Activated T-helper 17 cell treated with anti-CD3 and anti-CD28 coated beads, Interleukin-2, amount 50 U/mL, for 72 hours (primary cell): ENCODE results near the gene VWA8. TPM values are rescaled to one million over a fixed set of nuclear protein-coding genes. Genes with fewer than 3 reads are reported as not detected.
"Not testable (repeated sequence)": the region's sequence is repeated elsewhere in the genome, so short reads cannot be mapped to it uniquely, and the experiment has no call there.

Experiments used
- ATAC-seq: fragments of 150-1000 bp; cut with Tn5 transposase; replicated peaks from 2 replicates; pipeline ENCODE4 v1.10.0; 2021; ENCODE audit warnings: mild to moderate bottlenecking, moderate library complexity
- H3K27ac Mint-ChIP-seq: one replicate; pipeline ENCODE4 v1.8.0; 2022; ENCODE audit warnings: mixed read lengths
- H3K27me3 Mint-ChIP-seq: one replicate; pipeline ENCODE4 v1.8.0; 2022; ENCODE audit warnings: mixed read lengths
- H3K36me3 Mint-ChIP-seq: one replicate; pipeline ENCODE4 v1.8.0; 2022; ENCODE audit warnings: low read depth, mild to moderate bottlenecking, mixed read lengths
- H3K4me1 Mint-ChIP-seq: one replicate; pipeline ENCODE4 v1.8.0; 2022; ENCODE audit warnings: mixed read lengths
- H3K4me3 Mint-ChIP-seq: one replicate; pipeline ENCODE4 v1.8.0; 2022; ENCODE audit warnings: mild to moderate bottlenecking, mixed read lengths
- H3K9me3 Mint-ChIP-seq: one replicate; pipeline ENCODE4 v1.8.0; 2022; ENCODE audit warnings: mixed read lengths
- total RNA-seq, 2 donors: library from RNA; stranded (reverse); gene quantifications; one replicate each; pipeline ENCODE4 v1.2.3, GENCODE V29; 2022

The VWA8 gene
- total RNA-seq, 2 donors from 2014 or later: 7.4 to 11.2 TPM

DNA sequence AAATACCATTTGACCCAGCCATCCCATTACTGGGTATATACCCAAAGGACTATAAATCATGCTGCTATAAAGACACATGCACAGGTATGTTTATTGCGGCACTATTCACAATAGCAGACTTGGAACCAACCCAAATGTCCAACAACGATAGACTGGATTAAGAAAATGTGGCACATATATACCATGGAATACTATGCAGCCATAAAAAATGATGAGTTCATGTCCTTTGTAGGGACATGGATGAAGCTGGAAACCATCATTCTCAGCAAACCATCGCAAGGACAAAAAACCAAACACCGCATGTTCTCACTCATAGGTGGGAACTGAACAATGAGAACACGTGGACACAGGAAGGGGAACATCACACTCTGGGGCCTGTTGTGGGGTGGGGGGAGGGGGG is 323.9 kb downstream of the VWA8 start:
- not testable (repeated sequence) for H3K9me3 Mint-ChIP-seq, H3K4me1 Mint-ChIP-seq, ATAC-seq, H3K27me3 Mint-ChIP-seq, H3K27ac Mint-ChIP-seq, H3K4me3 Mint-ChIP-seq
- peaks cover 14% of the 10 kb centered on the region for H3K36me3 Mint-ChIP-seq

DNA sequence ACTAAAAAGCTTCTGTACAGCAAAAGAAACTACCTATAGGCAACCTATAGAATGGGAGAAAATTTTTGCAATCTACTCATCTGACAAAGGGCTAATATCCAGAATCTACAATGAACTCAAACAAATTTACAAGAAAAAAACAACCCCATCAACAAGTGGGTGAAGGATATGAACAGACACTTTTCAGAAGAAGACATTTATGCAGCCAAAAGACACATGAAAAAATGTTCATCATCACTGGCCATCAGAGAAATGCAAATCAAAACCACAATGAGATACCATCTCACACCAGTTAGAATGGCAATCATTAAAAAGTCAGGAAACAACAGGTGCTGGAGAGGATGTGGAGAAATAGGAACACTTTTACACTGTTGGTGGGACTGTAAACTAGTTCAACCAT is 324.3 kb downstream of the VWA8 start:
- not testable (repeated sequence) for H3K4me1 Mint-ChIP-seq, ATAC-seq, H3K9me3 Mint-ChIP-seq, H3K27me3 Mint-ChIP-seq, H3K27ac Mint-ChIP-seq, H3K4me3 Mint-ChIP-seq
- peaks cover 14% of the 10 kb centered on the region for H3K36me3 Mint-ChIP-seq

DNA sequence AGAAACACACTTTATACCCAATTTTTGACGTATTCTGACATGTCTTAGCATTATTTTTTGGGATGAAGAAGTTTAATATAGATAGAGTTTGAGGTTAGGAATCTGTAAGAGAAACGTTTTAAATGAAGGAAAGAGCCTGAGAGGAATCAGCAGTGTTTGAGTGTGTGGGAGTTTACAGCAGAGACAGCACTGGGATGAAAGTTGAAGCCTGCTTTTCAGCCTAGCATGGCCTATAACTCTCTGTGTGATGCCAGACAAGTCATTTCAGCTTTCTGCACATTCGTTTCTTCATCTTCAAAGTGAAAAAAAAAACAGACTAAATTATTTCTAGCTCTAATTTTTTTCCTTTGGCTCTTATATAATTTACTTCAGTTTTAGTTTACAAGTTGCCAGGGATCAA is 326.5 kb downstream of the VWA8 start:
- Mint-ChIP-seq H3K27ac (no peak overlapping the region), H3K9me3 (no peaks in the 10 kb centered on the region), H3K36me3 (peaks cover 12% of the 10 kb centered on the region), H3K4me1 (no peaks in the 10 kb centered on the region), H3K27me3 (no peaks in the 10 kb centered on the region), H3K4me3 (no peak overlapping the region)
- ATAC-seq: no peak

DNA sequence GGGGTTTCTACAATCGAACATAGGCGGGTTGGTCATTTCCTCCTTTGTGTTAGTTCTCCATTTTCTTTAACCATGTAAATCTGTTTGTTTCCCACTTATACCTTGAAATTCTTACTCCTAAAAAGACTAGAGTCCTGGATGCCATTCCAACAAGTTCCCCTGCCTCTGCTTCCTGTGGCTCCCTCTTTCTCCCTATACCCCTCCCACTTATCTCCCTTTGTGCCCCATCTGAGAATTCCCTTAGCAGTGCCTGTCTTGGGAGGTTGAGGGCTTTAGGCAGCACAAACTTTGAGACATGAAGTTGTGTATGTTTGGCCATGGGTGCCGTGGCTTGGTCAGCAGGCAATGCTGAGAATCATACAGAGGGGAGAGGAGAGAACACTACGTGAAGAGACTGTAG is 327.1 kb downstream of the VWA8 start:
- Mint-ChIP-seq H3K4me1 (no peaks in the 10 kb centered on the region), H3K27ac (no peak overlapping the region)
- ATAC-seq: no peak

DNA sequence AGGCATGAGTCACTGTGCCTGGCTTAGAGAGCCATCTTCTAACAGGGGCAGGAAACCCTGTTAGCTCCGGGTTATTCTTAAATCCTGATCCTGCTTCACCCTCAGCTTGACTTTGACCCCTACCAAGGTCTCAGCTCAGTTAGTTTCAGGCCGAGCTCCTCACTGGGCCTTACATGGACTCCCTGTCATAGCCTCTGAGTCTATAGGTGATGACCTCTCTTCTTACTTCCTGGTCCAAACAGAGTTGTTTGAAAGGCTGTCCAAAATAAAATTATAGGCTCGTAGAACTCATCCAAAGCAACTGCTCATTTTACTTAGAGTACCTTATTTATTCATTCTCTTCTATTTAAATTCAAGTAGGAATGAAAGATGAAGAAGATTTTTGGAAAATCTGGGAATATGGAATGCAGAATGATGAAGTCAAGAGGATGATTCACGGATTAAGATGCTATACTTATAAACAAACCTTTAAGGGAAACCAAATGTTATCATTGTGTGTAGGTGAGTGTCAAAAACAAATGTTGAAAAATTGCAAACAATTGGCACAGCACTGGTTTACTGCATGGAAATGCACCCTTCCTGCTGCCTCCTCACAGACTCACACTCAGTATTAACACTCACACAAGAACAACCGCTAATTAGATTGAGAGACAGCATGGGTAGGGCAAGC is 329.5 kb downstream of the VWA8 start:
- no peaks in the 10 kb centered on the region for H3K4me1 Mint-ChIP-seq
- H3K4me3 Mint-ChIP-seq: no peak overlapping the region
- H3K27me3 Mint-ChIP-seq: no peaks in the 10 kb centered on the region
- no peaks in the 10 kb centered on the region for H3K36me3 Mint-ChIP-seq
- H3K27ac Mint-ChIP-seq: no peak overlapping the region
- H3K9me3 Mint-ChIP-seq: no peaks in the 10 kb centered on the region
- ATAC-seq: no peak

More for the DNA sequence above, 327.1 kb downstream of the VWA8 start:
- Mint-ChIP-seq H3K4me3 (no peak overlapping the region), H3K27me3 (no peaks in the 10 kb centered on the region), H3K9me3 (no peaks in the 10 kb centered on the region), H3K36me3 (peaks cover 8% of the 10 kb centered on the region)

DNA sequence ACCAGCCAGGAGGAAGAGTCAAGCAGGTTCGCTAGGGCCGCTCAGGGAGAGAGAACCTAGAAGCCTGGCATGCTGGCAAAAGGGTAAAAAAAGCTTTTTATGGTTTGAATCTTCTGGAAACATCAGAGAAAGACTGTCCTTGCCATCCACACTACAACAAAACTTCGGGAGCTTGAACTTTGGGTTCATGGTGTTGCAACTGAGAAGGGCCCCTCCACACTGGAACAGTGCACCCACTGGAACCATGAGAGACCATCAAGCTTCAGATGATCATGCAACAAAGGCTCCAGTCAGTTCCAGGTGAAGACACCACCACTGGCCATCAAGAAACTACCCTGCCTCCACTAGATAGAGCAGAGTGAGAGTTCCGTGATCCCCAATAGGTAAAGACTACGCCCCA is 333.5 kb downstream of the VWA8 start:
- no peak overlapping the region for H3K27ac Mint-ChIP-seq
- H3K36me3 Mint-ChIP-seq: no peaks in the 10 kb centered on the region
- no peak overlapping the region for H3K4me3 Mint-ChIP-seq
- H3K9me3 Mint-ChIP-seq: no peaks in the 10 kb centered on the region
- H3K4me1 Mint-ChIP-seq: no peaks in the 10 kb centered on the region
- no peaks in the 10 kb centered on the region for H3K27me3 Mint-ChIP-seq
- ATAC-seq: no peak

DNA sequence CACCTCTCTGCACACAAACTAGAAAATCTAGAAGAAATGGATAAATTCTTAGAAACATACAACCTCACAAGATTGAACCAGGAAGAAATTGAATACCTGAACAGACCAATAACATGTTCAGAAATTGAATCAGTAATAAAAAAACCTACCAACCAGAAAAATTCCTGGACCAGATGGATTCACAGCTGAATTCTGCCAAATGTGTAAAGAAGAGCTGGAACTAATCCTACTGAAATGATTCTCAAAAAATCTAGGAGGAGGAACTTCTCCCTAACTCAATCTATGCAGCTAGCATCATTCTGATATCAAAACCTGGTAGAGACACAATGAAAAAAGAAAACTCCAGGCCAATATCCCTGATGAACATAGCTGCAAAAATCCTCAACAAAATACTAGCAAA is 336.9 kb downstream of the VWA8 start:
- Mint-ChIP-seq H3K36me3 (no peaks in the 10 kb centered on the region), H3K27me3 (no peaks in the 10 kb centered on the region), H3K27ac (no peak overlapping the region), H3K4me3 (no peak overlapping the region), H3K9me3 (no peaks in the 10 kb centered on the region), H3K4me1 (no peaks in the 10 kb centered on the region)
- ATAC-seq: no peak

DNA sequence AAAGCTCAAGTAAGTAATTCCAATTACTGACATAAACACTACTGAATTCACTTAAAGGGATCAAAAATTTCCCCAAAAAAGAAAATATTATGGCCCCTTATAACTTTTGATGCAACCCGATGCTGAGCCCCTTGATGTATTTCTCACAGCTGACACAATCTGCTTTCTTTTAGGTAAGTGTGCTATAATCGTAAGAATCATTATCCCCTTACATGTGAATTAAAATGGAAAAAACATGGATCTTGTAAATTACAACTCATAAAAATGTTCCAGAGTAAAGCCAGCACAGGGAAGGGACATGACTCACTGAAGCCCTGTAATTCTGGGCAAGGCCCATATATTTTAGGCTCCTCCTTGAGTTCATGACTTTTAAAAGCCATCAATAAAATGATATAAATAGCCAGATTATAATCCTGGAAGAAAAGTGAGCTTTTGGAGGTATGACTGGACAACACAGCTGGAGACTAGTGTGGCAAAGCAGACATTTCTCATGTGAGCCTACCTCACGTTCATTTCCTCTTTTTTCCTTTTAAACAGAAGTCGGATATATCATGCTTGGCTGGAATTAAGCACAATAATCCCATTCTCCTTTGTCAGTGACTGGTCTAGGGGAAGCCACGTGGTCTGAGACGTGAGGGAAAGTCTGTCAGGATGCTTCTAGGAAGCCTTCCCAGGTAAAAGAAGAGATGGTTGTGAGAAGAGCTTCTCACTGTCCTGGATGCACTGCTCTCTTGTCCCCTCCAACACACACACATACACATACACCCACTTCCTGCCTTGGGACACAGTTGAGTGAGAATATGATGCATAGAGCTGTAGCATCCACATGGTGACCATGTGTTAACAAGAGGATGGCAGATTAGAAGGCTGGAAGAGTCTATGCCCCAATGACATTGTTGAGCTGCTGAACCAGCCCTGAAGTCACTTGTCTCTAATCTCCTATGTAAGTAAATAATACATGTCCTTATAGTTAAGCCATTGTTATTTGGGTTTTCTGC is 338.2 kb downstream of the VWA8 start:
- Mint-ChIP-seq H3K4me1 (no peaks in the 10 kb centered on the region), H3K9me3 (no peaks in the 10 kb centered on the region), H3K36me3 (no peaks in the 10 kb centered on the region), H3K27me3 (no peaks in the 10 kb centered on the region), H3K4me3 (no peak overlapping the region), H3K27ac (no peak overlapping the region)
- ATAC-seq: no peak

DNA sequence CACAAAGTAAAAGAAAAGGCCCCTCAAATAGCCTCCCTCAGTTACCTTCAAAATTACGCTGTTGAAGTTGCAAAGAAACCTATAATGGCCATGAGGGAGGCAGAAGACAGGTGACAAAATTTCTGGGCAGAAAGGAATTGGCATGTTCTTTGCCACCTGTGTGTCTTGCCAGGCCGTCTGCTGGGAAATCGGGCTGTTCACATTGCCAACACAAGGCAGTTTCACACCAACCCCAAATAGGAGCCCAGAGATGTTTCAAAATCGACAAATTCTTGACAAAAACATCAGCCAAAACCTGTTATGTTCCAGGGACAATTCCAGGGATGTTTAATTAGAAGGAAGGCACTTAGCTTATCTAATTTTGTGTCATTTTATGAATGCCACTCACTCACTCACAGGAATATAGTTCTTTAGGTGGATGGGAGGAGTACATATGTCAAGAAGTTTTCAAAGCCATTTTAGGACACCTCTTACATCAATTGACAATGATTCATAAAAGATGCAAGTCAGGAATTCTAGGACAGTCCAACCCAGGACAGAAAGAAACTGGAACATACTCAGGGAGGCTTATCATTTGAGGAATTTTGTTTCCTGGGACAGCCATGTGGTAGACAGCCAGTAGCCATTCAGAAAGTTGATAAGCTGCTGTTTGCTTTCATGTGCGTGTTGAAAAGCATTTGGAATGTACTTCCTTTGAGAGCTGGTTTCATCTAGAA is 339.0 kb downstream of the VWA8 start:
- ATAC-seq: no peak
- Mint-ChIP-seq H3K27ac (no peak overlapping the region), H3K27me3 (no peaks in the 10 kb centered on the region), H3K36me3 (no peaks in the 10 kb centered on the region), H3K4me3 (no peak overlapping the region), H3K9me3 (no peaks in the 10 kb centered on the region), H3K4me1 (no peaks in the 10 kb centered on the region)

DNA sequence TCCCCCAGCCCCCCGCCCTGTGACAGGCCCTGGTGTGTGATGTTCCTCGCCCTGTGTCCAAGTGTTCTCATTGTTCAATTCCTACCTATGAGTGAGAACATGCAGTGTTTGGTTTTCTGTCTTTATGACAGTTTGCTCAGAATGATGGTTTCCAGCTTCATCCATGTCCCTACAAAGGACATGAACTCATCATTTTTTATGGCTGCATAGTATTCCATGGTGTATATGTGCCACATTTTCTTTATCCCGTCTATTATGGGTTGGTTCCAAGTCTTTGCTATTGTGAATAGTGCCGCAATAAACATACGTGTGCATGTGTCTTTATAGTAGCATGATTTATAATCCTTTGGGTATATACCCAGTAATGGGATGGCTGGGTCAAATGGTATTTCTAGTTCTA is 343.3 kb downstream of the VWA8 start:
- not testable (repeated sequence) for H3K4me1 Mint-ChIP-seq, H3K27me3 Mint-ChIP-seq, H3K9me3 Mint-ChIP-seq, H3K27ac Mint-ChIP-seq, ATAC-seq, H3K4me3 Mint-ChIP-seq
- peaks cover 26% of the 10 kb centered on the region for H3K36me3 Mint-ChIP-seq

DNA sequence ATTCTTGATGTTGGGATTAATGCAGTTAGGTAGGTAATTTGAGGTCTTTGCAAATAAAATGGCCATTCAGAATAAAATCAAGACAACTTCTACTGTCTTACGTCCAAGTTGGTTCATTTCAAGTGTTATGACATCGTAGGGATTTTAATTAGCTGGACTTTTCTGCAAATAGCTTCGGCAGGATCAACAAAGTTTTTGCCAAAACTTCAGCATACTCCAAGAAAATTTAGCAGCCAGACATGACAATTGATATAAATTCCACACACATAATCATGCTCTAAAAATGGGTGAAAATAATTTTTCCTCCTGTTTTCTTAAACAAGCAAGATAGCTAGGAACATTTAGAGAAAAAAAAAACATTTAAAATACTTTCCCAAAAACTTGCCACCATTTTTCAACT is 344.8 kb downstream of the VWA8 start:
- H3K9me3 Mint-ChIP-seq: no peaks in the 10 kb centered on the region
- no peaks in the 10 kb centered on the region for H3K27me3 Mint-ChIP-seq
- no peak for ATAC-seq
- peaks cover 36% of the 10 kb centered on the region for H3K36me3 Mint-ChIP-seq
- H3K4me3 Mint-ChIP-seq: no peak overlapping the region
- H3K4me1 Mint-ChIP-seq: no peaks in the 10 kb centered on the region
- no peak overlapping the region for H3K27ac Mint-ChIP-seq

DNA sequence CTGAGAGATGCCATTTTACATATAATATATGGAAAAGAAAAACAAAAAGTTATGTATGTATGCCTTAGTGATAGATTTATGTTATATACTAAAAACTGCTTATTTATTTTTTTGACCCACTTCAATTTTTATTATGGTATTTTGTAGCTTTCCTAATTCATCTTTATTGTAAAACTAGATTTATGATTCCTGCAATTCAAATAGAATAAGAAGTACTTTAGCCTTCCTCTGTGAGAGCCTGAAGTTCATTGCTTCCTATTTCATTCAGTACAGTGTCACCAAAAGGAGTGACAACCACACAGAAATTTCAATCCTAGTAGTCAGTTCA is 345.4 kb downstream of the VWA8 start:
- H3K27me3 Mint-ChIP-seq: no peaks in the 10 kb centered on the region
- H3K9me3 Mint-ChIP-seq: no peaks in the 10 kb centered on the region
- peaks cover 43% of the 10 kb centered on the region for H3K36me3 Mint-ChIP-seq
- H3K27ac Mint-ChIP-seq: no peak overlapping the region
- no peak for ATAC-seq
- no peak overlapping the region for H3K4me3 Mint-ChIP-seq
- H3K4me1 Mint-ChIP-seq: no peaks in the 10 kb centered on the region

DNA sequence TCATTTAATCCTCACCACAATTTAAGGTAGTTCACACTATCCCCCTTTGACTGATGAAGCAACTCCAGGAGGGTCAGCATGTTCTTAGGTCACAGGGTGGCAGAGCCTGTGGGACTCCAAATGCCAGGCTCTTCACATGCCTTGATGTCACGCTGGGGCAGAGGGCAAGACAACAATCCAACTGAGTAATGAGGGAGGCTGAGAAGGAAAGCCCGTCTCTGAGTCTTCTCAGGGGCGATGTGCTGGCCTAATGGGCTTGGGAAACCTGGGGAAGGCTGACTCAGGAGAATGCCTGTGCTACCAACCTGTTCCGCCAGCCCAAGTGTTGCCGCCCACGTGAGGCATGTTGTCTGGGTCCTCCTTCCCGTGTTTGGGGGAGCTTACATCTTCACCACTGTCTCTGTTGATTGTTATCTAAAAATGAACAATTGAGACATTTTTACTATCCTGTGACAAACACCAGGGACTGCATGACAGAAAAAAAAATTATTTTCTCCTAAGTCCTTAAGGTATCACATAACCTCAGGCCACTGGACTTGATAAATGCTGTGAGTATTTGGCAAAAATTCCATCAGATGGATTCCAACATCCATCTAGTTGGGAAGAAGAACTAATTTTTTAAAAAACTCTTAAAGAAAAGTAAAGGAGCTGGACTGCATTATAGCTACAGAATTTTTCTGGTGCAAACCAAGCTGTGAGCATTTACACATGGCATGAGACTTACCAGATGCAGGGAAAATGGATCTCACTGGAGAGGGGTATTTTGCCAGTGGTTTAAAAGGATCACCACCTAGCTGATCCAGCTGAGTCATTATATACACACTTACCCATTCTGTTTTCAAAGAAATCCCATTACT is 346.0 kb downstream of the VWA8 start:
- no peaks in the 10 kb centered on the region for H3K27me3 Mint-ChIP-seq
- peaks cover 49% of the 10 kb centered on the region for H3K36me3 Mint-ChIP-seq
- no peak for ATAC-seq
- no peaks in the 10 kb centered on the region for H3K4me1 Mint-ChIP-seq
- no peaks in the 10 kb centered on the region for H3K9me3 Mint-ChIP-seq
- H3K4me3 Mint-ChIP-seq: no peak overlapping the region
- H3K27ac Mint-ChIP-seq: no peak overlapping the region

DNA sequence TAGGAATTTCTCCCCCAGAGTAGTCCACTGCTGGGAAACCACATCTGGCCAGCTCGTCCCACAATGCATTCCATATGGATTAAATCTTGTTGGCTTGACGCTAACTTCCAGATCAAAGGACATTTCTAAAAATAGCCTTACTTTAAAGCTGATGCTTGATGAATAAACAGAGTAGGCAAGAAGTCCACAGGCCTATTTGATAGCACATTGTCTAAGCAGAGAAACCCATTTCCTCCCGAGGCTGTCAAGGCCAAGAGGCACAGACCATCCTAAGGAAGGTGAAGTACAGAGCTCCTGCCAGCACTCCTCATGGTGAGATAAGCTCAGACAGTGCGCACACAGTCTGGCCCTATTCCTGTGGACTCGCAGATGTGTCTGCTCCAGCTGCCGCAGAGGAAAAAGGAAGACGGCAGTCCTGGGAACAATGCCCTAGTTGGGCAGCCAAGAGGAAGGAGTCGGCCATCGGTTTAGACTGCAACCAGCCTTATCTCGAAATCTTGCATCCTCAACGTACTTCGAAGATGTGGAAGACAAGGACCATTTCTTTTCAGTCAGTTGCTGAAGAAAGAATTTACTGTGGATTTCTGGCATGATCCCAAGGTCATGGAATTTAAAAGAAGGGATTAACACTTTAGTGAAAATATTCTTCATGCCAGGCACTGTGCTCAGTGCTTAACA is 346.8 kb downstream of the VWA8 start:
- Mint-ChIP-seq H3K27me3 (no peaks in the 10 kb centered on the region), H3K4me3 (no peak overlapping the region), H3K4me1 (no peaks in the 10 kb centered on the region), H3K36me3 (peaks cover 54% of the 10 kb centered on the region), H3K9me3 (no peaks in the 10 kb centered on the region), H3K27ac (no peak overlapping the region)
- no peak for ATAC-seq
